ENCODE measurements around the gene RPTOR.
A peak's percentile ranks its signal among the peaks of the same experiment; 100 is the strongest.
"Not testable (repeated sequence)": the region's sequence is repeated elsewhere in the genome, so short reads cannot be mapped to it uniquely, and the experiment has no call there.

Gene RPTOR

GRCh38 chr17:80872501-80873306 is 328.1 kb downstream of the RPTOR start:
- H3K36me3 Mint-ChIP-seq (ENCODE audit: low read depth): peaks cover 45% of the 10 kb centered on the region
- no peak overlapping the region for H3K4me3 Mint-ChIP-seq
- DNase-seq: no peak
- peaks cover 80% of the 10 kb centered on the region for H3K4me1 Mint-ChIP-seq (ENCODE audit: low read depth)
- H3K27ac Mint-ChIP-seq: peak overlapping the region; percentile 89
- no peaks in the 10 kb centered on the region for H3K9me3 Mint-ChIP-seq
- H3K27me3 Mint-ChIP-seq: no peaks in the 10 kb centered on the region

GRCh38 chr17:80873307-80873951 is 328.8 kb downstream of the RPTOR start:
- no peaks in the 10 kb centered on the region for H3K9me3 Mint-ChIP-seq
- H3K27me3 Mint-ChIP-seq: no peaks in the 10 kb centered on the region
- H3K4me1 Mint-ChIP-seq (ENCODE audit: low read depth): peaks cover 80% of the 10 kb centered on the region
- no peak for DNase-seq
- H3K4me3 Mint-ChIP-seq: no peak overlapping the region
- peaks cover 45% of the 10 kb centered on the region for H3K36me3 Mint-ChIP-seq (ENCODE audit: low read depth)
- H3K27ac Mint-ChIP-seq: peak overlapping the region; percentile 24

GRCh38 chr17:80874866-80875445 is 330.3 kb downstream of the RPTOR start:
- no peaks in the 10 kb centered on the region for H3K27me3 Mint-ChIP-seq
- no peaks in the 10 kb centered on the region for H3K9me3 Mint-ChIP-seq
- peak overlapping the region; percentile 10 for H3K4me3 Mint-ChIP-seq
- no peak for DNase-seq
- peak overlapping the region; percentile 51 for H3K27ac Mint-ChIP-seq
- H3K4me1 Mint-ChIP-seq (ENCODE audit: low read depth): peaks cover 82% of the 10 kb centered on the region
- peaks cover 51% of the 10 kb centered on the region for H3K36me3 Mint-ChIP-seq (ENCODE audit: low read depth)

GRCh38 chr17:80875480-80875995 is 330.9 kb downstream of the RPTOR start:
- H3K9me3 Mint-ChIP-seq, H3K27me3 Mint-ChIP-seq, DNase-seq: not testable (repeated sequence)
- peaks cover 56% of the 10 kb centered on the region for H3K36me3 Mint-ChIP-seq (ENCODE audit: low read depth)
- H3K4me3 Mint-ChIP-seq: peak overlapping the region; percentile 10
- peak overlapping the region; percentile 51 for H3K27ac Mint-ChIP-seq
- H3K4me1 Mint-ChIP-seq (ENCODE audit: low read depth): peaks cover 81% of the 10 kb centered on the region

GRCh38 chr17:80876456-80876949 is 331.9 kb downstream of the RPTOR start:
- peak overlapping the region; percentile 65 for H3K4me3 Mint-ChIP-seq
- not testable (repeated sequence) for H3K9me3 Mint-ChIP-seq, H3K27me3 Mint-ChIP-seq, DNase-seq
- peaks cover 74% of the 10 kb centered on the region for H3K4me1 Mint-ChIP-seq (ENCODE audit: low read depth)
- peaks cover 64% of the 10 kb centered on the region for H3K36me3 Mint-ChIP-seq (ENCODE audit: low read depth)
- peak overlapping the region; percentile 97 for H3K27ac Mint-ChIP-seq

GRCh38 chr17:80876950-80877728 is 332.5 kb downstream of the RPTOR start:
- Mint-ChIP-seq H3K9me3 (no peaks in the 10 kb centered on the region), H3K4me1 (ENCODE audit: low read depth) (peaks cover 70% of the 10 kb centered on the region), H3K36me3 (ENCODE audit: low read depth) (peaks cover 64% of the 10 kb centered on the region), H3K4me3 (peak overlapping the region; percentile 65), H3K27ac (peak overlapping the region; percentile 97), H3K27me3 (no peaks in the 10 kb centered on the region)
- peak; percentile 82 for DNase-seq

- peak overlapping the region; percentile 97 for H3K27ac Mint-ChIP-seq
- H3K4me3 Mint-ChIP-seq: peak overlapping the region; percentile 65
- H3K9me3 Mint-ChIP-seq: no peaks in the 10 kb centered on the region
- H3K36me3 Mint-ChIP-seq (ENCODE audit: low read depth): peaks cover 70% of the 10 kb centered on the region
- peak; percentile 72 for DNase-seq
- peaks cover 64% of the 10 kb centered on the region for H3K4me1 Mint-ChIP-seq (ENCODE audit: low read depth)
- no peaks in the 10 kb centered on the region for H3K27me3 Mint-ChIP-seq
Measured at GRCh38 chr17:80877729-80878303, 333.2 kb downstream of the RPTOR start.

- Mint-ChIP-seq H3K4me3 (no peak overlapping the region), H3K27ac (peak overlapping the region; percentile 97), H3K27me3 (no peaks in the 10 kb centered on the region), H3K4me1 (ENCODE audit: low read depth) (peaks cover 52% of the 10 kb centered on the region), H3K9me3 (no peaks in the 10 kb centered on the region), H3K36me3 (ENCODE audit: low read depth) (peaks cover 69% of the 10 kb centered on the region)
- no peak for DNase-seq
Measured at GRCh38 chr17:80878876-80879722, 334.5 kb downstream of the RPTOR start.

- Mint-ChIP-seq H3K27ac (peak overlapping the region; percentile 92), H3K36me3 (ENCODE audit: low read depth) (peaks cover 70% of the 10 kb centered on the region), H3K9me3 (no peaks in the 10 kb centered on the region), H3K4me1 (ENCODE audit: low read depth) (peaks cover 46% of the 10 kb centered on the region), H3K27me3 (no peaks in the 10 kb centered on the region), H3K4me3 (no peak overlapping the region)
- no peak for DNase-seq
Measured at GRCh38 chr17:80879723-80880647, 335.3 kb downstream of the RPTOR start.

- H3K27me3 Mint-ChIP-seq: no peaks in the 10 kb centered on the region
- no peak for DNase-seq
- H3K4me1 Mint-ChIP-seq (ENCODE audit: low read depth): peaks cover 43% of the 10 kb centered on the region
- H3K36me3 Mint-ChIP-seq (ENCODE audit: low read depth): peaks cover 70% of the 10 kb centered on the region
- no peaks in the 10 kb centered on the region for H3K9me3 Mint-ChIP-seq
- no peak overlapping the region for H3K4me3 Mint-ChIP-seq
- H3K27ac Mint-ChIP-seq: peak overlapping the region; percentile 75
Measured at GRCh38 chr17:80880648-80880985, 336.0 kb downstream of the RPTOR start.

GRCh38 chr17:80881306-80881705 is 336.7 kb downstream of the RPTOR start:
- H3K36me3 Mint-ChIP-seq (ENCODE audit: low read depth): peaks cover 77% of the 10 kb centered on the region
- no peaks in the 10 kb centered on the region for H3K27me3 Mint-ChIP-seq
- H3K27ac Mint-ChIP-seq: no peak overlapping the region
- H3K4me1 Mint-ChIP-seq (ENCODE audit: low read depth): peaks cover 43% of the 10 kb centered on the region
- H3K9me3 Mint-ChIP-seq: no peaks in the 10 kb centered on the region
- no peak overlapping the region for H3K4me3 Mint-ChIP-seq
- no peak for DNase-seq

GRCh38 chr17:80882323-80882722 is 337.7 kb downstream of the RPTOR start:
- no peaks in the 10 kb centered on the region for H3K9me3 Mint-ChIP-seq
- DNase-seq: no peak
- H3K27me3 Mint-ChIP-seq: no peaks in the 10 kb centered on the region
- H3K4me3 Mint-ChIP-seq: no peak overlapping the region
- peaks cover 77% of the 10 kb centered on the region for H3K36me3 Mint-ChIP-seq (ENCODE audit: low read depth)
- H3K27ac Mint-ChIP-seq: peak overlapping the region; percentile 5
- H3K4me1 Mint-ChIP-seq (ENCODE audit: low read depth): peaks cover 34% of the 10 kb centered on the region

Measured in activated T-cell treated with anti-CD3 and anti-CD28 coated beads, Interleukin-2, amount 50 U/mL, for 24 hours (primary cell).